Spleen (tissue), 7 donors: ENCODE data around the gene TMC5.

Experiments used
- POLR2A ChIP-seq, 3 donors: fragments of 450-650 bp; IDR thresholded peaks; one replicate each; pipeline ENCODE4 v1.5.1; 2017; ENCODE audit warnings: antibody characterized with exemption in 3 of 3, mild to moderate bottlenecking in 1 of 3
- POLR2AphosphoS5 ChIP-seq, 3 donors: sonication (generic); formaldehyde crosslinking; IDR thresholded peaks; one replicate each; pipeline ENCODE4 v1.5.1; 2017; ENCODE audit warnings: antibody characterized with exemption in 3 of 3
- TF ChIP-seq, protein P1 (sequence below), 11 experiments: fragments of 200-600 bp in 7 of 11; fragments of 450-650 bp in 4 of 11; sonication (generic) in 4 of 11; IDR thresholded peaks in 8 of 11; conservative IDR thresholded peaks in 3 of 11; 1 replicate in 7 of 11; 2 replicates in 4 of 11; pipeline versions ENCODE4 v1.4.0 to v1.8.0; 2016 to 2021; ENCODE audit warnings: antibody characterized with exemption in 11 of 11, inconsistent platforms in 4 of 11, mild to moderate bottlenecking in 1 of 11
- donor health status: DM: no; HTN: no; CAD: no; lungs with moderate emphysema.
- donor health status: DM: no; HTN: no; CAD: no.
- donor health status: DM: no; HTN: no; CAD: no.

DNA sequence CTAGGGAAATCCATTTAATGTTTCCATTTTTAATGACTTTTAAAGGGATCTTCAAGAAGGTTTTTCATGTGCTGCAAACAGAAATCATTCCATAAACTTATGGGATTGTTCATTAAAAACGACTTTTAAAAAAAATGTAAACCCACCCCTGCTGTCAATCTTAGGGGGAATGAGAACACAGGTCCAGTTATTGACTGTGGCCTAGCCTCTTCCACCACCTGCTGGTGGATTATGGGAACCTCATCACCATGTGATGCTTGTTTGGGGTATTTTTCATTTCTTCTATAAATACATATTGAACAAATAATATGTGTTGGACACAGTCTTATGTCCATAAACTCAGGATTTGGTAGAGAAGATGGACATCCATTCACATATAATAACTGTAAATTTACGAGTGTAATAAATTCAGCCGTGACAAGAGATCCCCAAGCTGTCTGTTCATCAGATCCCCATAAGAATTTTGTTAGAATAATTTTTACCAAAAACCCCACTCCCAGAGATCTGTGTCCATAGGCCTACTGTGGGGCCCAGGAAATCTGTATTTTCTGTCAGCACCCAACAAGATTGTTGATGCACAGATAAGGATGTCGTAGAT lies 42.0 kb upstream of the TMC5 start:
- TF ChIP-seq, protein P1, sequence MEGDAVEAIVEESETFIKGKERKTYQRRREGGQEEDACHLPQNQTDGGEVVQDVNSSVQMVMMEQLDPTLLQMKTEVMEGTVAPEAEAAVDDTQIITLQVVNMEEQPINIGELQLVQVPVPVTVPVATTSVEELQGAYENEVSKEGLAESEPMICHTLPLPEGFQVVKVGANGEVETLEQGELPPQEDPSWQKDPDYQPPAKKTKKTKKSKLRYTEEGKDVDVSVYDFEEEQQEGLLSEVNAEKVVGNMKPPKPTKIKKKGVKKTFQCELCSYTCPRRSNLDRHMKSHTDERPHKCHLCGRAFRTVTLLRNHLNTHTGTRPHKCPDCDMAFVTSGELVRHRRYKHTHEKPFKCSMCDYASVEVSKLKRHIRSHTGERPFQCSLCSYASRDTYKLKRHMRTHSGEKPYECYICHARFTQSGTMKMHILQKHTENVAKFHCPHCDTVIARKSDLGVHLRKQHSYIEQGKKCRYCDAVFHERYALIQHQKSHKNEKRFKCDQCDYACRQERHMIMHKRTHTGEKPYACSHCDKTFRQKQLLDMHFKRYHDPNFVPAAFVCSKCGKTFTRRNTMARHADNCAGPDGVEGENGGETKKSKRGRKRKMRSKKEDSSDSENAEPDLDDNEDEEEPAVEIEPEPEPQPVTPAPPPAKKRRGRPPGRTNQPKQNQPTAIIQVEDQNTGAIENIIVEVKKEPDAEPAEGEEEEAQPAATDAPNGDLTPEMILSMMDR (IDR thresholded peaks at IDR 0.05 in 8 of 11, conservative IDR thresholded peaks at IDR 0.05 in 3 of 11): peak; percentile 42 to 81 (median 75)
- TF ChIP-seq POLR2A (IDR thresholded peaks at IDR 0.05) (no peak), POLR2AphosphoS5 (IDR thresholded peaks at IDR 0.05) (no peak)
